Esophagus squamous epithelium (tissue), 5 donors: Measurements from ENCODE around the gene NUBP1. TPM values are rescaled to one million over a fixed set of nuclear protein-coding genes. Genes with fewer than 3 reads are reported as not detected.

Experiments
- DNase-seq: peaks from one replicate; lab custom pipeline; 2025; lab: John Stamatoyannopoulos, UW
- H3K27ac ChIP-seq, 4 donors: fragments of 200-600 bp; sonication (generic); one replicate each; pipeline ENCODE4 v1.5.1; 2016 to 2019; ENCODE audit warnings: mild to moderate bottlenecking in 1 of 4
- H3K27me3 ChIP-seq, 4 donors: fragments of 200-600 bp; sonication (generic); 1 replicate in 3 of 4; 2 replicates in 1 of 4; pipeline versions ENCODE4 v1.5.1 to v1.6.0; 2017 to 2021; ENCODE audit warnings: antibody characterized with exemption in 1 of 4
- H3K36me3 ChIP-seq, 3 donors: fragments of 200-600 bp; sonication (generic); one replicate each; pipeline ENCODE4 v1.5.1; 2016 to 2019
- H3K4me1 ChIP-seq, 3 donors: fragments of 200-600 bp; sonication (generic); one replicate each; pipeline ENCODE4 v1.5.1; 2017 to 2019
- H3K4me3 ChIP-seq, 4 donors: fragments of 200-600 bp; sonication (generic); 1 replicate in 3 of 4; 2 replicates in 1 of 4; pipeline ENCODE4 v1.5.1; 2016 to 2019; ENCODE audit warnings: mild to moderate bottlenecking in 2 of 4, moderate library complexity in 1 of 4
- H3K9me3 ChIP-seq, 3 donors: fragments of 200-600 bp; sonication (generic); one replicate each; pipeline ENCODE4 v1.5.1; 2016 to 2019
- CTCF ChIP-seq, 6 experiments: fragments of 450-650 bp in 4 of 6; fragments of 200-600 bp in 2 of 6; sonication (generic) in 2 of 6; IDR thresholded peaks; one replicate each; pipeline ENCODE4 v1.5.1; 2016 to 2019; ENCODE audit warnings: antibody characterized with exemption in 6 of 6, mild to moderate bottlenecking in 4 of 6, moderate library complexity in 4 of 6
- POLR2A ChIP-seq, 4 donors: fragments of 450-650 bp; IDR thresholded peaks; one replicate each; pipeline ENCODE4 v1.6.1; 2017; ENCODE audit warnings: antibody characterized with exemption in 4 of 4, mild to moderate bottlenecking in 4 of 4, moderate library complexity in 3 of 4
- WGBS, 2 donors: methylation state at CpG; one replicate each; pipeline ENCODE4 v1.1.5; 2018; 5-methylcytosine and 5-hydroxymethylcytosine counted together
- intact Hi-C: fragments of 100-400 bp; cut with DNase I; formaldehyde crosslinking; loops from one replicate; pipeline ENCODE4 v1.15.0; 2022
- total RNA-seq, 4 donors: library from RNA; depleted of rRNA; stranded (reverse); fragments of >200 nt; gene quantifications; one replicate each; pipeline ENCODE4 v1.1.0, GENCODE V29; 2016
- donor health status: DM: yes; HTN: yes; CAD: no.

Gene NUBP1
- total RNA-seq, 4 donors from 2014 or later: 18.9 to 25.6 (median 21.1) TPM

- H3K36me3 ChIP-seq: peaks cover 22 to 100% (median 55%) of the 10 kb centered on the region in 3 donors
Observed at GRCh38 chr16:10760858-10761257, 17.2 kb downstream of the NUBP1 start.

DNA sequence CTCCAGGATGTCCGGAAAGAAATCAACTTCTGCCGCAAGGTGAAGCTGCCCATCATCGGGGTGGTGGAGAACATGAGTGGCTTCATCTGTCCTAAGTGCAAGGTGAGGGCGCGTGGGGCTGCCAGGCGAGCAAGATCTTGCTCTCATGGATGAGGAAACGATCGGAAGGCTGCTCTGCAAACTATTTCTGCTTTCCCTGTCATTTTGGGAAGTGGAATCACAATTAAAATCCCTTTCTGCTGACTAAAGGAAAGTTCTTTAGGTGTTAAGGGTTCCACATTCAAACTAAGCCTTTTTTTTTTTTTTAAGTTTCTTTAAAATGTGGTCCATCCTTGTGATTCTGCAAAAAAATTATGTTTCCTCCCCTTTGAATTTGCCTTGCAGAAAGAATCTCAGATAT is 17.7 kb downstream of the NUBP1 start:
- TF ChIP-seq CTCF (IDR thresholded peaks at IDR 0.05) (no peak), POLR2A (IDR thresholded peaks at IDR 0.05) (no peak)
- Histone ChIP-seq H3K36me3 (peaks cover 22 to 100% (median 52%) of the 10 kb centered on the region in 3 donors), H3K27me3 (no peaks in the 10 kb centered on the region), H3K4me3 (no peak overlapping the region), H3K9me3 (no peaks in the 10 kb centered on the region), H3K27ac (no peak overlapping the region), H3K4me1 (no peaks in the 10 kb centered on the region)
- intact Hi-C loops: loop anchor here (10.0 kb wide), 1 partner anchor 153 kb away; no protein-coding TSS in a partner anchor
- WGBS, 2 donors: 88 to 96% methylated on average over 6 to 8 of the region's 8 CpGs
- DNase-seq: no peak

More at GRCh38 chr16:10760858-10761257, 17.2 kb downstream of the NUBP1 start:
- Histone ChIP-seq H3K27ac (no peak overlapping the region), H3K9me3 (no peaks in the 10 kb centered on the region), H3K4me1 (no peaks in the 10 kb centered on the region), H3K4me3 (no peak overlapping the region), H3K27me3 (no peaks in the 10 kb centered on the region)
- intact Hi-C loops: loop anchor here (10.0 kb wide), 1 partner anchor 154 kb away; no protein-coding TSS in a partner anchor
- TF ChIP-seq POLR2A (IDR thresholded peaks at IDR 0.05) (no peak), CTCF (IDR thresholded peaks at IDR 0.05) (no peak)
- no peak for DNase-seq
- WGBS, 2 donors: 56 to 81% methylated on average over 3 of the region's 3 CpGs

- no peak for TF ChIP-seq CTCF (IDR thresholded peaks at IDR 0.05)
- TF ChIP-seq POLR2A (IDR thresholded peaks at IDR 0.05): no peak
- no peak for DNase-seq
- H3K27me3 ChIP-seq: no peaks in the 10 kb centered on the region
- no peaks in the 10 kb centered on the region for H3K9me3 ChIP-seq
- intact Hi-C loops: loop anchor here (10.0 kb wide), 1 partner anchor 152 kb away; no protein-coding TSS in a partner anchor
- H3K4me1 ChIP-seq: no peaks in the 10 kb centered on the region
- no peak overlapping the region for H3K4me3 ChIP-seq
- H3K27ac ChIP-seq: no peak overlapping the region
- peaks cover 22 to 100% (median 52%) of the 10 kb centered on the region in 3 donors for H3K36me3 ChIP-seq
- WGBS, 2 donors: 76 to 89% methylated on average over 11 of the region's 35 CpGs
Observed at GRCh38 chr16:10762336-10763016, 18.8 kb downstream of the NUBP1 start.

- no peak for DNase-seq
- H3K4me3 ChIP-seq: no peak overlapping the region
- 79 to 85% methylated on average over 4 to 6 of the region's 7 CpGs for WGBS, 2 donors
- intact Hi-C loops: loop anchor here (10.0 kb wide), 1 partner anchor 151 kb away; no protein-coding TSS in a partner anchor
- no peaks in the 10 kb centered on the region for H3K27me3 ChIP-seq
- no peak for TF ChIP-seq CTCF (IDR thresholded peaks at IDR 0.05)
- no peak for TF ChIP-seq POLR2A (IDR thresholded peaks at IDR 0.05)
- peaks cover 22 to 100% (median 44%) of the 10 kb centered on the region in 3 donors for H3K36me3 ChIP-seq
- H3K9me3 ChIP-seq: no peaks in the 10 kb centered on the region
- no peak overlapping the region for H3K27ac ChIP-seq
- H3K4me1 ChIP-seq: no peaks in the 10 kb centered on the region
Observed at GRCh38 chr16:10763456-10763855, 19.8 kb downstream of the NUBP1 start.

DNA sequence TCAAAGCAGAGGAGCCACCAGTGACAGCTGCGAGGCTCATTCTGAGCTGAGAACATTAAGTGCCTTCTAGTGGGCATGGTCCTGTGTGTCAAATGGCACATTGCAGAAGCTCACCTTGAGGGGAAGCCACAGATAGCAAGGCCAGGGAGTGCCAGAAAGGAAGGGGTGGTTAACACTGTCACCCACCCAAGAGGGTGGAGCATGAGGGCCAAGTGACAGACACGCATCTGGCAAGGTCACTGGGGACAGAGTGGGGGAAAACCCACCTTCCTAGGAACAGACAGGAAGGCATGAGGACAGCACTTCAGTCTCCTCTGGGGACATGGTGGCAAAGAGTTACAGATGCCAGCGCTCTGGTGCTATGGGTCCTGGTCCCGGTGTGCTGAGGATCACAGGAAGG is 22.1 kb downstream of the NUBP1 start:
- no peaks in the 10 kb centered on the region for H3K27me3 ChIP-seq
- H3K36me3 ChIP-seq: peaks cover 8 to 93% (median 21%) of the 10 kb centered on the region in 3 donors
- 93 to 95% methylated on average over 3 to 4 of the region's 4 CpGs for WGBS, 2 donors
- H3K27ac ChIP-seq: no peak overlapping the region
- no peak overlapping the region for H3K4me3 ChIP-seq
- TF ChIP-seq POLR2A (IDR thresholded peaks at IDR 0.05) (no peak), CTCF (IDR thresholded peaks at IDR 0.05) (no peak)
- intact Hi-C loops: loop anchor here (10.0 kb wide), 1 partner anchor 149 kb away; no protein-coding TSS in a partner anchor
- DNase-seq: no peak
- H3K4me1 ChIP-seq: peaks cover 0 to under 1% (median 0%) of the 10 kb centered on the region in 3 donors
- no peaks in the 10 kb centered on the region for H3K9me3 ChIP-seq
